Activated CD4-positive, alpha-beta T cell treated with anti-CD3 and anti-CD28 coated beads, Interleukin-2, amount 50 U/mL, for 4 hours (primary cell): ENCODE data around the gene TCF3.
"Not testable (repeated sequence)": the region's sequence is repeated elsewhere in the genome, so short reads cannot be mapped to it uniquely, and the experiment has no call there.

Experiments
- DNase-seq, 2 experiments: peaks; one replicate each; pipeline ENCODE4 v3.0.0-alpha.2; 2020

Gene TCF3

GRCh38 chr19:1650650-1651567 is 1.5 kb downstream of the TCF3 start:
- peak; percentile 45 to 46 for DNase-seq

- DNase-seq: no peak
Observed at GRCh38 chr19:1649706-1650649, 2.4 kb downstream of the TCF3 start.

- DNase-seq: no peak
Observed at GRCh38 chr19:1648920-1649541, 3.4 kb downstream of the TCF3 start.

- DNase-seq: no peak
Observed at GRCh38 chr19:1648459-1648849, 4.0 kb downstream of the TCF3 start.

GRCh38 chr19:1647501-1648458 is 4.6 kb downstream of the TCF3 start:
- no peak for DNase-seq

GRCh38 chr19:1646659-1647453 is 5.6 kb downstream of the TCF3 start:
- no peak for DNase-seq

GRCh38 chr19:1646149-1646548 is 6.3 kb downstream of the TCF3 start:
- DNase-seq: no peak

GRCh38 chr19:1645299-1645698 is 7.1 kb downstream of the TCF3 start:
- DNase-seq: no peak

GRCh38 chr19:1644070-1644469 is 8.3 kb downstream of the TCF3 start:
- DNase-seq: no peak

- DNase-seq: not testable (repeated sequence)
Observed at GRCh38 chr19:1640893-1641448, 11.4 kb downstream of the TCF3 start.

GRCh38 chr19:1636325-1637236 is 15.8 kb downstream of the TCF3 start:
- no peak for DNase-seq

GRCh38 chr19:1634938-1635243 is 17.5 kb downstream of the TCF3 start:
- DNase-seq: no peak

GRCh38 chr19:1634242-1634937 is 18.0 kb downstream of the TCF3 start:
- no peak for DNase-seq

- no peak for DNase-seq
Observed at GRCh38 chr19:1633269-1633826, 19.1 kb downstream of the TCF3 start.

- no peak for DNase-seq
Observed at GRCh38 chr19:1632462-1633268, 19.8 kb downstream of the TCF3 start.

GRCh38 chr19:1631557-1632100 is 20.8 kb downstream of the TCF3 start:
- no peak for DNase-seq

- DNase-seq: no peak
Observed at GRCh38 chr19:1630811-1631210, 21.6 kb downstream of the TCF3 start.

- DNase-seq: no peak
Observed at GRCh38 chr19:1630012-1630411, 22.4 kb downstream of the TCF3 start.
